Suprapubic skin (tissue), 4 donors: ENCODE results near the gene AGBL1.

Source experiments
- EP300 ChIP-seq: sonication (generic); formaldehyde crosslinking; IDR thresholded peaks from one replicate; pipeline ENCODE4 v1.6.1; 2017; ENCODE audit warnings: antibody characterized with exemption
- POLR2A ChIP-seq, 2 donors: fragments of 450-650 bp; IDR thresholded peaks; one replicate each; pipeline ENCODE4 v1.6.1; 2017; ENCODE audit warnings: antibody characterized with exemption in 2 of 2, mild to moderate bottlenecking in 2 of 2, moderate library complexity in 2 of 2
- POLR2AphosphoS5 ChIP-seq, 3 donors: sonication (generic); formaldehyde crosslinking; IDR thresholded peaks; one replicate each; pipeline ENCODE4 v1.6.1; 2017; ENCODE audit warnings: antibody characterized with exemption in 3 of 3
- TF ChIP-seq, protein P1 (sequence below), 2 donors: fragments of 200-600 bp in 1 of 2; fragments of 450-650 bp in 1 of 2; sonication (generic) in 1 of 2; IDR thresholded peaks; one replicate each; pipeline ENCODE4 v1.5.1; 2016 to 2019; ENCODE audit warnings: antibody characterized with exemption in 2 of 2, mild to moderate bottlenecking in 1 of 2, moderate library complexity in 1 of 2

DNA sequence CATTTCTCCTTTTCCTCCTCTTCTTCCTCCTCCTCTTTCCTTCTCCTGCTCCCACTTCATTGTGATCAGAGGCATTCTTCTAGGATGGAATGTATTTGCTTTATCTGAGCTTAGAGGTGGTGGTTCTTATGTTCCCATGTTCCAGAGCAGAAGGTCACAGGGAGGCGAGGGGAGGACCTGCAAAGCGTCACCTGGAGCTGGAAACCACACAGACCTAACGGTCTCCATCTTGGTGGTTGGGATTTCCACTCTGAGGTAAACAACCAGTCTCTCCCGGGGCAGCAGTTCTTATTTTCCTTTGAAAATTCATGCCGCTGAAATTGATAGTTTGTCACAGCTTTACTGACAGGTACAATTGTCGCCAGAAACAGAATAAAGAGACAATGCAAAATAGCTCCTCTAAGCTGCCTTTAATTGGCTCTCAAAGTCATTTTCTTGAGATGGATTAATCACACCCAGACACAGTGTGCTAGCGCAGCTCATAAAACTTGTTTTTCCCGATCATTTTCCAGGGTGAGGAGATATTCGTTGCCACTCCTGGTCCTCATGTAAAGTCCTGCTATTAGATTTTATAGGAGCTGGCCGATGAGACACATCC lies 16.9 kb upstream of the AGBL1 start:
- TF ChIP-seq, protein P1, sequence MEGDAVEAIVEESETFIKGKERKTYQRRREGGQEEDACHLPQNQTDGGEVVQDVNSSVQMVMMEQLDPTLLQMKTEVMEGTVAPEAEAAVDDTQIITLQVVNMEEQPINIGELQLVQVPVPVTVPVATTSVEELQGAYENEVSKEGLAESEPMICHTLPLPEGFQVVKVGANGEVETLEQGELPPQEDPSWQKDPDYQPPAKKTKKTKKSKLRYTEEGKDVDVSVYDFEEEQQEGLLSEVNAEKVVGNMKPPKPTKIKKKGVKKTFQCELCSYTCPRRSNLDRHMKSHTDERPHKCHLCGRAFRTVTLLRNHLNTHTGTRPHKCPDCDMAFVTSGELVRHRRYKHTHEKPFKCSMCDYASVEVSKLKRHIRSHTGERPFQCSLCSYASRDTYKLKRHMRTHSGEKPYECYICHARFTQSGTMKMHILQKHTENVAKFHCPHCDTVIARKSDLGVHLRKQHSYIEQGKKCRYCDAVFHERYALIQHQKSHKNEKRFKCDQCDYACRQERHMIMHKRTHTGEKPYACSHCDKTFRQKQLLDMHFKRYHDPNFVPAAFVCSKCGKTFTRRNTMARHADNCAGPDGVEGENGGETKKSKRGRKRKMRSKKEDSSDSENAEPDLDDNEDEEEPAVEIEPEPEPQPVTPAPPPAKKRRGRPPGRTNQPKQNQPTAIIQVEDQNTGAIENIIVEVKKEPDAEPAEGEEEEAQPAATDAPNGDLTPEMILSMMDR (IDR thresholded peaks at IDR 0.05): no peak
- TF ChIP-seq EP300: no peak
- TF ChIP-seq POLR2AphosphoS5 (IDR thresholded peaks at IDR 0.05): no peak
- TF ChIP-seq POLR2A (IDR thresholded peaks at IDR 0.05): no peak
